RWPE1 (cell line): Measurements from ENCODE around the gene CACNA1B.

Experiments used
- CTCF ChIA-PET: fragments of 350-600 bp; sonication (Branson Sonifier 250); formaldehyde crosslinking; extraction: SDS; loops from one replicate; lab custom pipeline; 2021; lab: Yijun Ruan, JAX
- POLR2A ChIA-PET: fragments of 400-600 bp; formaldehyde crosslinking; extraction: SDS; loops from one replicate; lab custom pipeline; 2020; ENCODE audit warnings: antibody characterized with exemption; ENCODE audit not compliant: low non-redundant PET; lab: Yijun Ruan, JAX
- DNase-seq: peaks from one replicate; pipeline ENCODE4 v3.0.0; 2012; ENCODE audit warnings: low spot score
- H3K27ac ChIP-seq: fragments of 450-650 bp; 2 replicates; pipeline ENCODE4 v1.5.1; 2017
- CTCF ChIP-seq: fragments of 450-650 bp; conservative IDR thresholded peaks from 2 replicates; pipeline ENCODE4 v1.5.1; 2017; ENCODE audit warnings: low read depth, mild to moderate bottlenecking

CACNA1B gene

GRCh38 chr9:138025908-138026307, 148.3 kb downstream of the CACNA1B start:
- no peak for TF ChIP-seq CTCF
- ChIA-PET CTCF (no interaction called here), POLR2A (no interaction called here)
- H3K27ac ChIP-seq: no peak overlapping the region
- no peak for DNase-seq

DNA sequence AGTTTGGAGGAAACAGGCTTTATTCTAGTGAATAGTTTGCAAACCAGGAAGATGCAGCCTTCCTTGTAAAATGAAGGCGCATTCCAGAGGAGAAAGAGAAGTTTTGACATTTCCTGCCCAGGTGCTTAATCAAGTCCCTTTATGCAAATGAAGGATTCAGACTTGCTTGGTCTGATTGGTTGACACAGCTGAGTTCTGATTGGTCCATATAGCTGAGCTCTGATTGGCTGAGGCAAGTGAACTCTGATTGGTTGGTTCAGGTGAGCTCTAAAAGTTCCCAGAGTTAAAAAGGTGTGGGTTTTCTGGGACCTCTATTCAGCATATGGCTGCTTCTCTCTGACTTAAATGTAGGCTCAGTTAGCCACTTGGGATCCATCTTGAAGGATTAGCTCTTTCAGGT, 151.0 kb downstream of the CACNA1B start:
- H3K27ac ChIP-seq: no peak overlapping the region
- ChIA-PET CTCF (no interaction called here), POLR2A (no interaction called here)
- no peak for TF ChIP-seq CTCF
- no peak for DNase-seq

GRCh38 chr9:138031186-138031585, 153.6 kb downstream of the CACNA1B start:
- no peak overlapping the region for H3K27ac ChIP-seq
- TF ChIP-seq CTCF: no peak
- ChIA-PET CTCF (interaction anchor here (0.7 kb wide), 1 partner anchor 59 kb away, joined by 4 read pairs; no protein-coding TSS in a partner anchor), POLR2A (no interaction called here)
- no peak for DNase-seq

DNA sequence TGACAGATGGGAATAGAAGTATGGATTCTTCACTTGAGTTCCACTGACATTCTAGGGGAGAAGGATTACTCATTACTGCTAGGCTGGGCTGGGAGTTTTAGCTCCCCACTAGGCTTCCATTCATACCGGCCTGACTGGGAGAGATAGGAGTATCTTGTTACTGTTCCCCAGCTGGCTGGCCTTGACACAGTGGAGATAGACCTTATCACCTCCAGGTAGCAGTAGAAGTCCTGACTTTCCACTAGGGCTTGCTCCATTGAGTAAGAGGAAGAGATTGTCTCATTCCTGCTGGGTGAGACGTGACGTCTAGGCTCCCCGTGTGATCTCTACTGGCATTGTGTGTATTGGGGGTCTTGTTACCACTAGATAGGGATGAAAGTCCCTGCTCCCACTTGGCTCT, 156.4 kb downstream of the CACNA1B start:
- POLR2A ChIA-PET: no interaction called here

DNA sequence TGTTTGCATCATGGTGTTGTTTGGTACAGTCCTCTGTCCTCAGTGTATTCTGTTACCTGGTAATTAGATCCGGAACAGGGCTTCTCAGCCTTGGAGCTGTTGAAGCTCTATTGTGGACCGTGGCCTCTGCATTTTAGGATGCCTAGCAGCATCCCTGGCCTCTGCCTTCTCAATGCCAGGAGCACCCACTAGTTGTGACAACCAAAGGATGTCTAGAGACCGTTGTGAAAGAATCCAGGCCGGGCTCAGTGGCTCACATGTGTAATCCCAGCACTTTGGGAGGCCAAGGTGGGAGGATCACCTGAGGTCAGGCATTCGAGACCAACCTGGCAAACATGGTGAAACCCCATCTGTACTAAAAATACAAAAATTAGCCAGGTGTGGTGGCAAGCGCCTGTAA, 159.6 kb downstream of the CACNA1B start:
- H3K27ac ChIP-seq: no peak overlapping the region
- DNase-seq: no peak
- CTCF ChIA-PET: no interaction called here
- POLR2A ChIA-PET: no interaction called here
- TF ChIP-seq CTCF: no peak

More for the DNA sequence above, 156.4 kb downstream of the CACNA1B start:
- CTCF ChIA-PET: interaction anchor here (0.6 kb wide), 1 partner anchor 747 kb away, joined by 3 read pairs; no protein-coding TSS in a partner anchor
- no peak for TF ChIP-seq CTCF
- no peak overlapping the region for H3K27ac ChIP-seq
- no peak for DNase-seq

DNA sequence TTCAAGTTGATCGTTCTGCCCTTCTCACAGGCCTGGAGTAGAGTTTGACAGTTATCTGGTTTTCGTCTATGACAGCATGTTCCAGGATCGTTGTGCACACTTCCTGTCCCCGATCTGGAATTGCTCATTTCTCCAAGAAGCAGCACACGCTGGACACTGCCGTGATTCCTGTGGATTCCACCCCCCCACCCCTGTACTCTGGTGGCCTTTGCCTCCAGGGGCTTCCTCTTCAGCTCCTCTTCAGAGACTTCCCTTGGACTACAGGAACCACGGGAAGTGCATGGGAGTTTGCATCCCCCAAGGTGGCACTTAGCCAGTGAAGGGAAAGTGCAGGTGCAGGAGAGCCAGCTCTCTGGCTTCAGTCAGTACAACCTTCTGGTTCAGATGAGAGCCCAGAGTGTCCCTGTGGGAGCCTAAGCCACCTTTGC, 160.7 kb downstream of the CACNA1B start:
- POLR2A ChIA-PET: no interaction called here
- CTCF ChIA-PET: no interaction called here
- no peak for DNase-seq
- no peak for TF ChIP-seq CTCF
- H3K27ac ChIP-seq: no peak overlapping the region
